Measurements from ENCODE around the gene PCDH19.

DNA sequence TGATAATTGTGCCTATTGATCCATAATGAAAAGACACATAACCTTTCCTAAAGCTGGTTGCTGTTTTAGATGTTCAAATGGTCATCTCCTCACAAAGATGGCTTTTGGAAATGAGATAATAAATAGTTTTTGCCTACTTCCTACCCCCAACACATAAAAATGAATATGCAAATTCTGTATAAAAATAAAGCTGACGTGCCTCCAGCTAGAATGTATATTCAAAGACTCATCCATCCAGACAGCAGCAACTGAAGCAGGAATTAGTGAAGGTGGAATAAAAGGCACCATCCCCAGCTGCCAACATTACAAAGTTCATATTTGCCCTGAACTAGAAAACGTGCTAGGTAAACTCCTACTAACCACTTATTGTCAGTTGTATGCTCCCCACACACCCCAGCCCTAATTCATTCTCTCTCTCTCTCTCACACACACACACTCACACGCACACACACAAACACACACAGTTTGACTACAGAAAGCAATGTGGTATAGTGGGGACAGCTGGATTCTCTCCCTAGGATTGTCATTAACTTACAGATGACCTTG, 53.6 kb downstream of the PCDH19 start:
- TF ChIP-seq, protein P1, sequence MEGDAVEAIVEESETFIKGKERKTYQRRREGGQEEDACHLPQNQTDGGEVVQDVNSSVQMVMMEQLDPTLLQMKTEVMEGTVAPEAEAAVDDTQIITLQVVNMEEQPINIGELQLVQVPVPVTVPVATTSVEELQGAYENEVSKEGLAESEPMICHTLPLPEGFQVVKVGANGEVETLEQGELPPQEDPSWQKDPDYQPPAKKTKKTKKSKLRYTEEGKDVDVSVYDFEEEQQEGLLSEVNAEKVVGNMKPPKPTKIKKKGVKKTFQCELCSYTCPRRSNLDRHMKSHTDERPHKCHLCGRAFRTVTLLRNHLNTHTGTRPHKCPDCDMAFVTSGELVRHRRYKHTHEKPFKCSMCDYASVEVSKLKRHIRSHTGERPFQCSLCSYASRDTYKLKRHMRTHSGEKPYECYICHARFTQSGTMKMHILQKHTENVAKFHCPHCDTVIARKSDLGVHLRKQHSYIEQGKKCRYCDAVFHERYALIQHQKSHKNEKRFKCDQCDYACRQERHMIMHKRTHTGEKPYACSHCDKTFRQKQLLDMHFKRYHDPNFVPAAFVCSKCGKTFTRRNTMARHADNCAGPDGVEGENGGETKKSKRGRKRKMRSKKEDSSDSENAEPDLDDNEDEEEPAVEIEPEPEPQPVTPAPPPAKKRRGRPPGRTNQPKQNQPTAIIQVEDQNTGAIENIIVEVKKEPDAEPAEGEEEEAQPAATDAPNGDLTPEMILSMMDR (conservative IDR thresholded peaks at IDR 0.05), result no peak
- no peak for TF ChIP-seq EZH2 (IDR thresholded peaks at IDR 0.05; ENCODE audit: low read depth)
